ENCODE data around the gene JAKMIP2.

- no peak for TF ChIP-seq CTCF (conservative IDR thresholded peaks at IDR 0.05 in 1 of 2, IDR thresholded peaks at IDR 0.05 in 1 of 2; ENCODE audit: extremely low read depth in 1 of 2, insufficient read depth in 1 of 2, low read depth in 1 of 2, low read length in 2 of 2)
- no peak for TF ChIP-seq EZH2 (IDR thresholded peaks at IDR 0.05; ENCODE audit: borderline replicate concordance, low read length)
Observed at GRCh38 chr5:147830035-147830434, 47.5 kb upstream of the JAKMIP2 start.

All from mammary epithelial cell (primary cell).